Measurements from ENCODE around the gene MYOM1. TPM values are rescaled to one million over a fixed set of nuclear protein-coding genes. Genes with fewer than 3 reads are reported as not detected.
"Not testable (repeated sequence)": the region's sequence is repeated elsewhere in the genome, so short reads cannot be mapped to it uniquely, and the experiment has no call there.

MYOM1 gene
- total RNA-seq, 1 experiment from 2014 or later: 0.41 TPM

DNA sequence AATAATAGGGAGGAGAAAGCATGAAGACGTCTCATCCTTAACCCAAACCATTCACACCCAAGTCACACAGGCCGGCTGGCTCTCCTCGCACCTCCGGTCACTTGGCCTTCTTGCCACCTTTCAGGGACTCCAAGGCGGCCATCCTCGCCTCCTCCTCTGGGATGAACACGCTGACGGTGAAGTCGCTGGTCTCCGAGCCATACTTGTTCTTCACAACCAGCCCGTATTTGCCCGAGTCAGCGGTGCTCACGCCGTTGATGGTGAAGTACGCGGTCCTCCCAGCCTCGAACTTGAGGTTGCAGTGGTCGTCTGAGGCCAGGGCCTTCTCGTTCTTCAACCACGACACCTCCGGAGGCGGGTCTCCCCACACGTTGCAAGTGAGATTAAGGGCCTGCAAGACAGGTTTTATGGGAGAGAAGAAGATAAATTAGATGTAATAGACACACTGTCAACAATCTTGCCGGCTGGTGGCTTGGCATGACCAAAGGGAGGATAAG is 152.6 kb downstream of the MYOM1 start:
- no peaks in the 10 kb centered on the region for H3K36me3 ChIP-seq (ENCODE audit: control insufficient read depth, insufficient read depth, low read length)
- no peaks in the 10 kb centered on the region for H3K36me3 Mint-ChIP-seq (ENCODE audit: insufficient read depth, unreplicated experiment)
- ChIA-PET CTCF (no interaction called here), POLR2A (no interaction called here)
- intact Hi-C loops (cut with micrococcal nuclease; ENCODE audit: unreplicated experiment): no loop called here
- no peaks in the 10 kb centered on the region for H3K27me3 Mint-ChIP-seq (ENCODE audit: insufficient read depth, unreplicated experiment)
- no peak for DNase-seq
- no peaks in the 10 kb centered on the region for H3K9me3 ChIP-seq
- no peak overlapping the region for H3K4me3 Mint-ChIP-seq (ENCODE audit: unreplicated experiment)
- no TSS peak for BruUV-seq (replicated peaks)
- no peak overlapping the region for H3K27ac Mint-ChIP-seq (ENCODE audit: unreplicated experiment)
- H3K27me3 ChIP-seq (replicated peaks; ENCODE audit: control insufficient read depth, insufficient read depth, low read length): no peaks in the 10 kb centered on the region
- H3K9me3 Mint-ChIP-seq (ENCODE audit: unreplicated experiment): no peaks in the 10 kb centered on the region
- no peak for TF ChIP-seq CTCF (IDR thresholded peaks at IDR 0.05; ENCODE audit: insufficient read depth in 1 of 2, low read depth in 1 of 2, low read length in 1 of 2, severe bottlenecking in 1 of 2, unreplicated experiment in 1 of 2)
- peaks cover 7% of the 10 kb centered on the region for H3K4me1 Mint-ChIP-seq (ENCODE audit: low read depth, unreplicated experiment)
- H3K4me3 ChIP-seq (ENCODE audit: low read depth, low read length): no peak overlapping the region
- H3K4me1 ChIP-seq: peaks cover 7% of the 10 kb centered on the region

DNA sequence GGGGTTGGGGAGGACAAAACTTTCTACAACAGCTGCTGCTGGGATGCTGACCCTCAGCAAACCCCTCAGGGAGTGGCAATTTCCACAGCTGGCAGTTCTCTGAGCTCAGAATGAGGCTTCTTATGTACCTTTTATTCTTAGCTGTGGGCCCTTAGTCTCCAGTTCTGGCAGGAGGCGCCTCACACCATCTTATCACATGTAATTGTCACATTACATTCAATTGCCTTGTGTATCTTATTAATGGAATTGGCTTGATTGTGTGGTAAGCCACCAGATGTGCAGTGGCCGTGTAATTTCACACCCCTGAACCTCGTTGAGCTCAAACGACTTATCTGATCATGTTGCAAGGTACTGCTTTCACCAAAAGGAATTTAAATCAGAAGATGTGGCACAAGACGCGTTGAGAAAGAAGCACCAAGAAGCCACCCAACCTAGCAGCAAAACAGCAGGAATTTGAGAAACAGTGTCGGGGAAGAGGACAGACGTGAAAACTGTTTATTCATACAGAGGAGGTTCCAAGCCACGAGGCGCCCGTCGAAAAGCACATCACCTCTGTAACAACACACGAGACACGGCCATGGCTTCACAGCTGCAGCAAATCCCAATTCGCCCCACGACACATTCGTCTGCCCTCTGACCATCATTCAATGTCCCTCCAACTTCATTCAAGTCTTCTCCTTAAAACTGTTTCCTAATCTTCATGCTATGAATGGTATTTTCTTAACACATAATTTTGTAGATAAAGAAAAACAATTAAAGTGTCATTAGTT is 153.2 kb downstream of the MYOM1 start:
- intact Hi-C loops (cut with micrococcal nuclease; ENCODE audit: unreplicated experiment): no loop called here
- H3K9me3 Mint-ChIP-seq (ENCODE audit: unreplicated experiment): no peaks in the 10 kb centered on the region
- Histone ChIP-seq H3K9me3 (no peaks in the 10 kb centered on the region), H3K27me3 (replicated peaks; ENCODE audit: control insufficient read depth, insufficient read depth, low read length) (no peaks in the 10 kb centered on the region), H3K36me3 (ENCODE audit: control insufficient read depth, insufficient read depth, low read length) (no peaks in the 10 kb centered on the region), H3K4me3 (ENCODE audit: low read depth, low read length) (no peak overlapping the region), H3K4me1 (peaks cover 11% of the 10 kb centered on the region)
- H3K27ac Mint-ChIP-seq (ENCODE audit: unreplicated experiment): no peak overlapping the region
- DNase-seq: no peak
- CTCF ChIA-PET: interaction anchor here (0.6 to 0.7 kb wide), 2 partner anchors 60 to 72 kb away, joined by 3 to 4 read pairs; no protein-coding TSS in a partner anchor
- TF ChIP-seq CTCF (IDR thresholded peaks at IDR 0.05; ENCODE audit: insufficient read depth in 1 of 2, low read depth in 1 of 2, low read length in 1 of 2, severe bottlenecking in 1 of 2, unreplicated experiment in 1 of 2): no peak
- no peaks in the 10 kb centered on the region for H3K36me3 Mint-ChIP-seq (ENCODE audit: insufficient read depth, unreplicated experiment)
- BruUV-seq (replicated peaks): no TSS peak
- H3K4me3 Mint-ChIP-seq (ENCODE audit: unreplicated experiment): no peak overlapping the region
- no peaks in the 10 kb centered on the region for H3K27me3 Mint-ChIP-seq (ENCODE audit: insufficient read depth, unreplicated experiment)
- peaks cover 7% of the 10 kb centered on the region for H3K4me1 Mint-ChIP-seq (ENCODE audit: low read depth, unreplicated experiment)
- POLR2A ChIA-PET: no interaction called here

DNA sequence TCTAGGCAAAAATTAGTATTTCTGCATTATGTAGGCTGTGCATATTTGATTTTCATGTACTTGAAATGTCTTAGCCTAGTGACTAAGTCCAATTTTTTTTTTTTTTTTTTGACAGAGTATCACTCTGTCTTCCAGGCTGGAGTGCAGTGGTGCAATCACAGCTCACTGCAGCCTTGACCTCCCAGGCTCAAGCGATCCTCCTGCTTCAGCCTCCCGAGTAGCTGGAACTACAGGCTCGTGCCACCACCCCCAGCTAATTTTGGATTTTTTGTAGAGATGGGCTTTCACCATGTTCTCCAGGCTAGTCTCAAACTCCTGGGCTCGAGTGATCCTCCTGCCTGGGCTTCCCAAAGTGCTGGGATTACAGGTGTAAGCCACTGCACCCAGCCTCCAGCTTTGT is 156.0 kb downstream of the MYOM1 start:
- DNase-seq; H3K4me3 Mint-ChIP-seq (ENCODE audit: unreplicated experiment); H3K27me3 Mint-ChIP-seq (ENCODE audit: insufficient read depth, unreplicated experiment); H3K27me3 ChIP-seq (replicated peaks; ENCODE audit: control insufficient read depth, insufficient read depth, low read length); H3K36me3 ChIP-seq (ENCODE audit: control insufficient read depth, insufficient read depth, low read length); H3K9me3 ChIP-seq; POLR2A ChIA-PET; H3K36me3 Mint-ChIP-seq (ENCODE audit: insufficient read depth, unreplicated experiment); H3K4me3 ChIP-seq (ENCODE audit: low read depth, low read length); BruUV-seq (replicated peaks); H3K4me1 Mint-ChIP-seq (ENCODE audit: low read depth, unreplicated experiment); H3K9me3 Mint-ChIP-seq (ENCODE audit: unreplicated experiment); H3K27ac Mint-ChIP-seq (ENCODE audit: unreplicated experiment): not testable (repeated sequence)
- H3K4me1 ChIP-seq: peaks cover 17% of the 10 kb centered on the region
- intact Hi-C loops (cut with micrococcal nuclease; ENCODE audit: unreplicated experiment): loop anchor here (1.0 to 2.0 kb wide), 6 partner anchors 27 to 131 kb away; no protein-coding TSS in a partner anchor
- CTCF ChIA-PET: interaction anchor here (1.1 to 1.8 kb wide), 3 partner anchors 10 to 125 kb away, joined by 3 to 8 read pairs (median 4); no protein-coding TSS in a partner anchor

Measured in Caco-2 (cell line).